Kidney (tissue), 14 donors: Measurements from ENCODE around the gene SULF2. TPM values are rescaled to one million over a fixed set of nuclear protein-coding genes. Genes with fewer than 3 reads are reported as not detected.
A peak's percentile ranks its signal among the peaks of the same experiment; 100 is the strongest.

Experiments used
- DNase-seq, 5 donors: peaks; one replicate each; pipeline ENCODE4 v3.0.0-alpha.2; 2013 to 2020
- FAIRE-seq: peaks from 2 replicates; lab custom pipeline; 2012; peaks lifted over from hg19 to GRCh38; lab: Jason Lieb, UNC
- H3K27ac ChIP-seq, 2 donors: one replicate each; pipeline ENCODE4 v1.7.0; 2013; ENCODE audit warnings: low read depth in 2 of 2, low read length in 2 of 2, inconsistent platforms in 1 of 2
- H3K27me3 ChIP-seq: one replicate; pipeline ENCODE4 v1.7.1; 2013; ENCODE audit warnings: low read length, inconsistent platforms; ENCODE audit not compliant: control insufficient read depth, insufficient read depth
- H3K36me3 ChIP-seq, 3 donors: one replicate each; pipeline versions ENCODE4 v1.7.0 to v1.7.1; 2013; ENCODE audit warnings: low read length in 3 of 3, control low read depth in 1 of 3, inconsistent platforms in 1 of 3; ENCODE audit not compliant: insufficient read depth in 3 of 3, control insufficient read depth in 2 of 3
- H3K4me1 ChIP-seq, 3 donors: one replicate each; pipeline versions ENCODE4 v1.7.0 to v1.7.1; 2013; ENCODE audit warnings: low read length in 3 of 3, inconsistent platforms in 1 of 3, low read depth in 1 of 3; ENCODE audit not compliant: control insufficient read depth in 2 of 3, insufficient read depth in 2 of 3
- H3K4me3 ChIP-seq, 3 donors: one replicate each; pipeline versions ENCODE4 v1.7.0 to v1.8.1; 2013; ENCODE audit warnings: low read length in 3 of 3, control low read depth in 1 of 3, inconsistent platforms in 1 of 3
- H3K9ac ChIP-seq, 3 donors: one replicate each; pipeline versions ENCODE4 v1.7.0 to v1.7.1; 2013; ENCODE audit warnings: low read length in 3 of 3, control low read depth in 1 of 3, inconsistent platforms in 1 of 3
- H3K9me3 ChIP-seq, 3 donors: one replicate each; pipeline versions ENCODE4 v1.7.0 to v1.7.1; 2013; ENCODE audit warnings: low read length in 3 of 3, control low read depth in 1 of 3, inconsistent platforms in 1 of 3; ENCODE audit not compliant: control insufficient read depth in 2 of 3, insufficient read depth in 1 of 3
- CTCF ChIP-seq: IDR thresholded peaks from 3 replicates; pipeline ENCODE4 v1.5.1; 2012; ENCODE audit warnings: mild to moderate bottlenecking, moderate library complexity, borderline replicate concordance; ENCODE audit not compliant: insufficient read depth; ENCODE audit errors: extremely low read depth
- intact Hi-C: fragments of 100-400 bp; cut with DNase I; formaldehyde crosslinking; loops from one replicate; pipeline ENCODE4 v1.11.1; 2022
- polyA plus RNA-seq: library from polyadenylated mRNA; stranded (reverse); fragments of 350-450 nt; fragmentation: Illumina TruSeq; extraction: RNeasy Lipid Tissue Mini Kit (QIAGEN cat#74804); gene quantifications from one replicate; pipeline ENCODE4 v1.2.3, GENCODE V29; 2014; ENCODE audit warnings: low read depth, low replicate concordance; ENCODE audit not compliant: insufficient read depth
- total RNA-seq: library from RNA; stranded (reverse); fragmentation: NEBNext Ultra II Directional; extraction: Animal tissue kit (Norgen Biotek cat#: 25700); gene quantifications from one replicate; pipeline ENCODE4 v1.2.1, GENCODE V29; 2021
- donor health status: control.
- donor health status: control.
- donor health status: control.
- donor health status: control.
- donor health status: control.
- donor health status: DM: yes; HTN: yes; CAD: no.
- donor health status: Normal renal cell carcinoma (clear cell type).

The SULF2 gene
- total and polyA plus RNA-seq, 2 donors from 2014 or later = 85.1 to 257 TPM

GRCh38 chr20:47698142-47698541 lies 87.1 kb downstream of the SULF2 start:
- no peak overlapping the region for H3K4me3 ChIP-seq
- no peak overlapping the region for H3K27ac ChIP-seq
- no peak for DNase-seq
- intact Hi-C loops = no loop called here
- H3K27me3 ChIP-seq = no peaks in the 10 kb centered on the region
- no peak overlapping the region for H3K9ac ChIP-seq
- peaks cover 0 to 2% (median 0%) of the 10 kb centered on the region in 3 donors for H3K9me3 ChIP-seq
- peaks cover 0 to 6% (median 5%) of the 10 kb centered on the region in 3 donors for H3K36me3 ChIP-seq
- no peak for TF ChIP-seq CTCF
- FAIRE-seq = no peak
- no peaks in the 10 kb centered on the region for H3K4me1 ChIP-seq

- Histone ChIP-seq H3K27me3 (no peaks in the 10 kb centered on the region), H3K9me3 (peaks cover 0 to 13% (median 3%) of the 10 kb centered on the region in 3 donors), H3K4me3 (no peak overlapping the region), H3K4me1 (no peaks in the 10 kb centered on the region), H3K27ac (no peak overlapping the region), H3K9ac (no peak overlapping the region), H3K36me3 (peaks cover 0 to 6% (median 5%) of the 10 kb centered on the region in 3 donors)
- DNase-seq (peak in 1 of 5 donors; percentile 53), FAIRE-seq (no peak)
- intact Hi-C loops = no loop called here
- TF ChIP-seq CTCF = no peak
Measured at GRCh38 chr20:47696856-47697255, 88.4 kb downstream of the SULF2 start.

GRCh38 chr20:47694021-47694818 lies 91.1 kb downstream of the SULF2 start:
- no peak overlapping the region for H3K27ac ChIP-seq
- H3K27me3 ChIP-seq = no peaks in the 10 kb centered on the region
- H3K36me3 ChIP-seq = peaks cover 0 to 5% (median 0%) of the 10 kb centered on the region in 3 donors
- DNase-seq (peak in 1 of 5 donors; percentile 62), FAIRE-seq (no peak)
- intact Hi-C loops = no loop called here
- TF ChIP-seq CTCF = no peak
- H3K9ac ChIP-seq = no peak overlapping the region
- peaks cover 0 to 2% (median 0%) of the 10 kb centered on the region in 3 donors for H3K4me1 ChIP-seq
- no peak overlapping the region for H3K4me3 ChIP-seq
- peaks cover 0 to 23% (median 7%) of the 10 kb centered on the region in 3 donors for H3K9me3 ChIP-seq
